ENCODE measurements around the gene SNX25.

Gene SNX25

GRCh38 chr4:185380320-185380719 is 170.9 kb downstream of the SNX25 start:
- DNase-seq (ENCODE audit: low read depth in 3 of 3): no peak

DNA sequence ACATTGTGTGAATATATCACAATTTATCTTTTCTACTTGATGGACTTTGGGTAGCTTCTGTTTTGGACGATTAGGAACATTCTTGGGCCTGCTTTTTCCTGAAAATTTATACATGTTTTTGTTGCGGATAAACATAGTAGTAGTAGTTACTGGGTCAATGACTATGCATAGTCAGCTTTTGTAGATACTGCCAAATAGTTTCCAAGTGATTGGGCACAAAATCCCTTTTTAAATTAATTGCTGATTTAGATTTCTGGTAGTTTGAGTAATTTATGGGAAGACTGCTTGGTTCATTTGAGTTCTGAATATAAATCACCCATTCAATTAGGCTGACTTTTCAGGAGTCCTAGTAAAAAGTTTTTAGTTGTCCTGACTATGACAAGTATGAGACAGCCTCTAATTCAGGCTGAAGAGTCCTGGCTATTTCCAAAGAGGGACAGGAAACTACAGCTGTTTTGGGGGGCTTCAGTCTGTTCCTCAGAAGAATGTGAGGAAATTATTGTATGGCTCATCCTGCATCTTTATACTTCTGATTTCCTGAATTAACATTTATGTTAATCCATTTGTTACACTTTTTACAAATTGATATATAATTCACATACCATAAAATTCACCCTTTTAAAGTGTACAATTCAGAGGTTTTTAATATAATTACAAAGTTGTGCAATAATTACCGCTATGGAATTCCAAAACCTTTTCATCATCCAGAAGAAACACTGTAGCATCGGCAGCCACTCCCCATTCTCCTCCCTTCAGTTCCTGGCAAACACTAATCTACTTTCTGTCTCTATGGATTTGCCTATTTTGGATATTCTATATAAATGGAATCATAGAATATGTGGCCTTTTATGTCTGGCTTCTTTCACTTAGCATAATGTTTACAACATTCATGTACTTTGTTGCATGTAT is 172.1 kb downstream of the SNX25 start:
- DNase-seq (ENCODE audit: low read depth in 3 of 3): no peak

DNA sequence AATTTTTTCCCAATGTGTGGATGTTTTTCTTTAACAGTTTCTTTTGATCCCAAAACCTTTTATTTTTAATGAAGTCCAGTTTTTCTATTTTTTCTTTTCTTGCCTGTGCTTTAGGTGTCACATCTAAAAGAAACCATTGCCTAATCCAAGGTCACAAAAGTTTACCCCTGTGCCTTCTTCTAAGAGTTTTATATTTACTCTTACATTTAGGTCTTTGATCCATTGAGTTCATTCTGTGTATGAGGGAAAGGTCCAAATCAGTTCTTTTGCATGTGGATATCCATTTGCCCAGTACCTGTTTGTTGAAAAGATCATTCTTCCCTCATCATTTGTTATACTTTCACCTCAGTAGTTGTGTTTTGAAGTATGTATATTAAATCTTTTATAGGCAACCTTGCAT is 173.4 kb downstream of the SNX25 start:
- no peak for DNase-seq (ENCODE audit: low read depth in 3 of 3)

DNA sequence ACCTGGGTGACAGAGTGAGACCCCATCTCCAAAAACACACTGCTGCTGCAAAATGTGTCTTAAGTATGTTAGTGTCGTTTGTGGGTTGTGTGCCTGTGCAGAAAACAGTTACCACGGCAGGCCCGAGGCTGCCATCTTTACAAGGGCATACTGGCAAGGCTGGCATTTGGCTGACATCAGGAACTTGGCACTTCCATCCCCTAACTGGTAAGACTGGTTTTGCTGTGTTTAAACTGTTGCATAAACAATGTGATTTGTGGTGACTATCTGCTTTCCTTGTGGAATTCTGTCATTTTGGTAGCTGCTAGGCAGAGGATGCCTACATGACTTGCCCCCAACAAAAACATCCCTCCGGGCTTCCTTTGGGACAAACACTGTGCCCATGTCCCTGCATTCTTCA is 174.1 kb downstream of the SNX25 start:
- no peak for DNase-seq (ENCODE audit: low read depth in 3 of 3)

DNA sequence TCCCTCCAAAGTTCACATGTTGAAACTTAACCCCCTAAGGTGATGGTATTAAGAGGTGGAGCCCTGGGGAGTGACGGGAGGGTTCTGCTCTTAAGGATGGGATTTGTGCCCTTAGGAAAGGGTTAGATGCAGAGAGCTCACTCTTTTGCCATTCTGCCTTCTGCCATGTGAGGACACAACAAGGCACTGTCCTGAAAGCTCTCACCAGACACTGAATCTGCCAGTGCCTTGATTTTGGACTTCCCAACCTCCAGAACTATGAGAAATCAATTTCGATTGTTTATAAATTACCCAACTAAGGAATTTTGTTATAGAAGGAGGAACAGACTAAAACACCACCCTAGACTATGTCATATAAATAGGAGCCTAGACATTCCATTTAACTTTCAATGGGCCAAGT is 174.7 kb downstream of the SNX25 start:
- DNase-seq (ENCODE audit: low read depth in 3 of 3): no peak

DNA sequence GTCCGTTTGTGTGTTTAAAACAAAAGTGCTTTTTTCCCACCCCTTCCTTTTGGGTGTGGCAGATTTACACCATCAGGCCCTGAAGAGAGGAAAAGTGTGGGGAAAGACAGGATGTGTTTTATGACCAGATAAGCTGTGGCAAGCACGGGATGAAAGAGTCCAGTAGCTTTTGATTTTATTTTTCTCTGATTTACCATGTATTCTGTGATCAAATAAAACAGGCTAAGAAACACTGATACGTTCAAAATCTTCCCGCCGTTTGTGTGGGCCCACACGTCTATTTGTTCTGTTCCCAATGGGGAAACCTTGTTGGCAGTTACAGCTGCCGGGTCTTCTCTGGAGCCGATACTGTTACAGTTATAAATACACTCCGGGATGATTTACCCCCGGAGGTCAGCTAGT is 175.5 kb downstream of the SNX25 start:
- no peak for DNase-seq (ENCODE audit: low read depth in 3 of 3)

- DNase-seq (ENCODE audit: low read depth in 3 of 3): no peak
These were observed 178.6 kb downstream of the SNX25 start for GRCh38 chr4:185387957-185388356.

GRCh38 chr4:185390941-185391340 is 181.5 kb downstream of the SNX25 start:
- DNase-seq (ENCODE audit: low read depth in 3 of 3): no peak

GRCh38 chr4:185392156-185392555 is 182.8 kb downstream of the SNX25 start:
- DNase-seq (ENCODE audit: low read depth in 3 of 3): no peak

DNA sequence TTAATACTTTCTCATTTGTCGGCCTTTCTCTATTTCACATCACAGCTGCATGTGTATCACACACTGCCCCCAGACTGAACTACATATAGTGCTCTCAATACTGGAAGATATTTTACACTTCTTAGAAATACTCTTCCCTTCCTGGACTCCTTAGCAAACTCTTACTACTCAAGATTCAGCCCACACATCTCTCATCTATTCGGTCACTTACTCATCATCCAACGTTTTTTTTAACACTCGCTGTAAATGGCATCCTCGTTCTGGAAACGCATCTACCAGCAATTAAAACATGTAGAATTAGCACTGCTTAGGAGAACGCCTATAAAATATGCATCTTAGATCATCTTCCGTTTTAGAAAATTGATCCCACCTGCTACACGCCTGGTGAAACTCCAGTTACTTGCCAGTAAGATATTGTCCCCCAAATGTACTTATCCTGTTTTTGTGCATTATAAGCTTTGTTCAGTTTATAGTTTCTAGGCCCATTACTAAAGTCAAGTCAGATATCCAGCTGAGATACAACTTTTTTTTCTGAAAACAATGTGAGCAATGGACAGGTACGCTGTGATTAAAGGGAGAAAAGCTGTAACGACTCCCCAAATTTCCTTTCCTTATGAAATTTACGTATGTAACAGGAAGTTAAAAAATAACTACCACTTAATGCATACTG is 185.3 kb downstream of the SNX25 start:
- DNase-seq (ENCODE audit: low read depth in 3 of 3): no peak

GRCh38 chr4:185395238-185395955 is 186.0 kb downstream of the SNX25 start, which contains the start of gene LRP2BP:
LRP2BP (minus strand) TSS chr4:185395924; CDS start chr4:185378186, 17,738 bp downstream.
- DNase-seq (ENCODE audit: low read depth in 3 of 3): no peak

- peak; percentile 88 to 95 (median 94) for DNase-seq (ENCODE audit: low read depth in 3 of 3)
These were observed 186.7 kb downstream of the SNX25 start for GRCh38 chr4:185395956-185396723.

DNA sequence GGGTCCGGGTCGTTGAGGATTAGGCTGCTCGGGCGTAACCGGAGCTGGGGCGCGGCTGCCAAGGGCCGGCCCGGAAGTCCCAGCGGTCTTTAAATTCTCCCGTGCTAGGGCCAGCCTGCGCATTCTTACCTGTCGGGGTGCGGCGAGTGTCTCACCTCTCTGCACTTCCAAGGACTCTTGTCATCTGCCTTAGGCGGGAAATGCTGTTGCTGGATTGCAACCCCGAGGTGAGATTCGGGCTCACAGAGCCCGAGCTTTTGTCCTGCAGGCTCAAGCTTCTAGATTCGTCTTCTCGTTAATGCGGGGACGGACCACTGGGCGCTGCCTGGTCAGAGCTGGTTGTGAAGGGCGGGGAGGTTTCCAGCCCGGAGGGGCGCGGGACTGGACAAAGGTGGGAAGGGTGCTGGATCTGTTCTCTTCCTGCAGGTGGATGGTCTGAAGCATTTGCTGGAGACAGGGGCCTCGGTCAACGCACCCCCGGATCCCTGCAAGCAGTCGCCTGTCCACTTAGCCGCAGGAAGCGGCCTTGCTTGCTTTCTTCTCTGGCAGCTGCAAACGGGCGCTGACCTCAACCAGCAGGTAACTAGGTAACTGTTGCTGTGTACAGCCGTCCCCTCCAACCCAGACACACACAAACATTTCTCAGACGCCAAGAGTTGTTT is 187.5 kb downstream of the SNX25 start, which contains the start of gene ANKRD37:
TSS of gene ANKRD37 (plus strand) at position 118 of the 662 bp plus-strand sequence. CDS start at position 201, 83 bp downstream.
- DNase-seq (ENCODE audit: low read depth in 3 of 3): no peak

GRCh38 chr4:185398618-185399017 is 189.2 kb downstream of the SNX25 start:
- no peak for DNase-seq (ENCODE audit: low read depth in 3 of 3)

GRCh38 chr4:185399466-185399865 is 190.1 kb downstream of the SNX25 start:
- DNase-seq (ENCODE audit: low read depth in 3 of 3): no peak

GRCh38 chr4:185404031-185404430 is 194.6 kb downstream of the SNX25 start:
- no peak for DNase-seq (ENCODE audit: low read depth in 3 of 3)

DNA sequence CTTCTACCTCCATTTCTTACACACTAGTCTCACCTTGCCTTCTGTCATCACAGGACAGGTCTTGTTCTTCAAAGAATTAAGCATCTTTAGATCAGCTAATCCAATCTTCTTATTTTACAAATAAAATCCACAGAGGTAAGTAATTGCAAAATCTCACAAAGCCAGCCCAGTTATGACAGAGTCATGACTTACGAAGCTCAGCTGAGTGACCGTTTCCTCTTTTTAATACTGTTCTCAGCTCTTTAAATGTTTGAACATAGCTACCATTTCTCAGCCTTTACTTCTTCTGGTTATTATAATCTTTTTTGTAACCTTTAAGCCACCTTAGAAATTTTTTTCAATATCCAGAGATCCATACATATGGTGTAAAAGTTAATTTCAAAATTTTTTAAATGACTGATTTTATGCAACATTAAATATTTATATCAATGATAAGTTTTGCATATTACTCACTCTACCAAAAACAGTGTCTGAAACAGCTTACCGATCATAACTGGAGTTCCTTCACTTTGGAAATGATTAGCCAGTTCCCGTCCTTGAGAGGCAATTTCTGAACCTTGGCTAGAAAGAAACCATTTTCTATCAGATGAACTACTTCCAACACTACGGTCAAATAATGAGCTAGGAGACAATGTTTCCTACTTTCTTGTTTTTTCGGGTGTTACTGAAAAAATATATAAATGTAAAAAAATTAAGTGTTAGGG is 196.1 kb downstream of the SNX25 start:
- no peak for DNase-seq (ENCODE audit: low read depth in 3 of 3)

DNA sequence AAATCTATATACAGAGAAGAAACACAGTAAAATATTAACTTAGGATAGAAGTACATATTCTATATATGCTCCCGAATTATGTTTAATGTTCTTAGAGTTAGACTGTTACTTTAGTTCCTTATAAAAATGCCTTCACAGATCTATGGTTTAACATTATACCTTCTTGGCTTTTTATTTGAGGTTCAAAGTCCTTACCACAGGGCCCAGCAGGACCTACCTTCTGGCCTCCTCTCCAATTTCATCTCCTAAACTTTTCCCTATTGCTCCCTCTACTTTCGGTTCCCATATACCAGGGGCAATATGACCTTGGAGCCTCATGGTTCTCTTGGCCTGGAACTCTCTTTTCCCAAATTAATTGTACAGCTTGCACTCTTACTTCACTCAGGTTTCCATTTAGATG is 199.0 kb downstream of the SNX25 start:
- DNase-seq (ENCODE audit: low read depth in 3 of 3): no peak

DNA sequence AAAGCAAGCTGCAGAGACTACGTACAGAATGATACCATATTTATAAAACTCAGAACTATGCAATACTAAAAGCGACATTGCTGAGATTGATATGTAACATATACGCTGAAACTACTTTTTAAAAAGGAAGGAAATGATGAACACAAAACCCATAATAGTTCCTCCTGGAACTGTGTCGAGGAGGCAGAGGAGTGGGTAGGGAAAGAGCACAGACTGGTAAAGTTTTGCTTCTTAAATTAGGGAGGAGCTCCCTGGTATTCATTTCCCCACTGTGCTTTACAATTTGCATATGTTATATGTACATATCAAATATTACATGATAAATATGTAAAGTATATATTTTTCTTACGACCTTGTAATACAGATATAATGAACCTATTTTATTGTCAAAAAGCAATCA is 202.5 kb downstream of the SNX25 start:
- no peak for DNase-seq (ENCODE audit: low read depth in 3 of 3)

GRCh38 chr4:185412412-185412811 is 203.0 kb downstream of the SNX25 start:
- no peak for DNase-seq (ENCODE audit: low read depth in 3 of 3)
